Measurements from ENCODE around the gene ATP23.

Gene ATP23

DNA sequence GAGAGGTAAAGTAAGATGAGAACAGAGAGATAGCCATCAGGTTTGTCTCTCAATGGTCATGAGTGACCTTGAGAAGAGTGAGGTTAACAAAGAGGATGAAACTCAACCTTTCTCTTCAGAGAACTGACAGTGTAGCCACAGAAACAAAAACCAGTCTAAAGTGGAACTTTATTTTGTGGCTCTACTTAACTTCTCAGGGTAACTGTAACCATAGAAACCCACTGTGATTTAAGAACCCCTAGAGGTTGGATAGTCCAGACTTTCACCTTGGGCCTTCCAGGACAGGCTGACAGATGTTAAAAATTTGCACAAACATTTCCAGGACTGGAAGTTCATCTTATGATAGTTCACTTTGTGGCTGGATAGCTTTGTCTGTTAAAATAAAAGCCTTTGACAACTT, 48.5 kb downstream of the ATP23 start:
- Mint-ChIP-seq H3K9me3 (peaks cover 5% of the 10 kb centered on the region), H3K4me3 (no peak overlapping the region), H3K4me1 (no peaks in the 10 kb centered on the region), H3K27ac (no peak overlapping the region), H3K36me3 (no peaks in the 10 kb centered on the region)
- no peak for DNase-seq (ENCODE audit: low spot score in 2 of 2)
- ATAC-seq, result no peak

DNA sequence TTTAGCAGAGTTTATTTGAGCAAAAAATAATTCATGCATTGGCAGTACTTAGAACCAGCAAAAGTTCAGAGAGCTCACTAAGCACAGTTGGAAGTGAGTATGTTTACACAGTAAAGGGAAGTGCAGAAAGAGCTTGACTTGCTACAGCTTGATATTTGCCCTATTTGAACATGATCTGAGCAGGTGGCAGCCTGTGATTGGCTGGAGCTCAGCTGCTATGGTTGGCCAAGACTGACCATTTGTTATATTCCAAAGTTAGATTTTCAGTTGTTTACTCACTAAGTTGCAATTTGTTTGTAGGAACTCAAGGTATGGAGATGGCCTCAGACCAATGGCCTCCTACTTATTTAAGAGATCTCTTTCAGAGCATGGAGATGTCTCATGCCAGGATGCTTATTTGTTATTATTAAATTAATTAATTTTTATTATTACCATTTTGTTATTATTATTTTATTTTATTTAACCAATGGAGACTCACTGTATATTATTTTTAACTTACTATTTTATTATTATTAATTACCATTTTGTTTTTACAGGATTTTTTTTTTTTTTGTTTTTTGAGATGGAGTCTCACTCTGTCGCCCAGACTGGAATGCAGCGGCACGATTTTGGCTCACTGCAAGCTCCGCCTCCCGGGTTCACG, 49.0 kb downstream of the ATP23 start:
- H3K36me3 Mint-ChIP-seq, result no peaks in the 10 kb centered on the region
- peaks cover 5% of the 10 kb centered on the region for H3K9me3 Mint-ChIP-seq

DNA sequence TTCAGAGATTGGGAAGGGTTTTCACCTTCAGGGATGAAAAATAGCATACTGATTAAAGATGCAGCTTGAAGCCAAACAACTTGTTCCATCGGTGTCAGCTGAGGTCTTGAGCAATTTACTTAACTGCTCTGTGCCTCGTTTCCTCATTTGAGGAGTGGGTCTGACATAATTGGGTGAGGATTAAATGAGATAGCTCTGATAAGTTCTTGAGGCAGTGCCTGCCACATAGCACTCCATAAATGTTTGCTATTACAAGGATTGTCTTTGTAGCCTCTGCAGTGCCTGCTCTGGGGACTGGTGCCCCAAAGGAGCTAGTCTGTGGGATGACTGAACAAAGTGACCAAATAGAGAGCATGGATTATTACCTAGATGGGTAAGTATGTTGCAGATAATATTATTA, 50.6 kb downstream of the ATP23 start:
- Mint-ChIP-seq H3K9me3 (peaks cover 12% of the 10 kb centered on the region), H3K27ac (no peak overlapping the region), H3K36me3 (no peaks in the 10 kb centered on the region), H3K4me3 (no peak overlapping the region), H3K4me1 (no peaks in the 10 kb centered on the region)
- no peak for ATAC-seq
- DNase-seq (ENCODE audit: low spot score in 2 of 2), result no peak

More for the DNA sequence above, 49.0 kb downstream of the ATP23 start:
- DNase-seq (ENCODE audit: low spot score in 2 of 2) (no peak), ATAC-seq (no peak)
- H3K27ac Mint-ChIP-seq, result no peak overlapping the region
- H3K4me3 Mint-ChIP-seq, result no peak overlapping the region
- H3K4me1 Mint-ChIP-seq, result no peaks in the 10 kb centered on the region

DNA sequence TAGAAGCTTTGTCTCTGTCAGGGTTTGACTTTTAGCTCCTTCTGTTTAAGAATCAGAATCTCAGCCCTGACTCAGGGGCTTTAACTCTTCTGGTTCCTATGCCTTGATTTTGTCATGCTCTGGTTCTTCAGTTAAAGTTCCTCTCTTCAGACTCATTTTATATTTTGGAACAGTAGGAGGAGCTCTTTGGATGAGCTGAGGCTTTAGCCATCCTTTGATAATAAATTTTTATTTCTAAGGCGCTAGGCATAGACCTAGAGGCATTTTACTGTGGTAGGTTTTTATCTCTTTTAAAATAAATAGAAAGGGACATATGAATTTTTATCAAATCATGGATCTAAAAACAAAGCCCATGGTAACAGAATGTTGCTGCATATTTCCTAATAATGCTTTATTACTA, 51.7 kb downstream of the ATP23 start:
- H3K9me3 Mint-ChIP-seq, result peaks cover 12% of the 10 kb centered on the region
- no peak for DNase-seq (ENCODE audit: low spot score in 2 of 2)
- ATAC-seq, result no peak
- H3K4me1 Mint-ChIP-seq, result no peaks in the 10 kb centered on the region
- no peaks in the 10 kb centered on the region for H3K36me3 Mint-ChIP-seq
- no peak overlapping the region for H3K27ac Mint-ChIP-seq
- no peak overlapping the region for H3K4me3 Mint-ChIP-seq

DNA sequence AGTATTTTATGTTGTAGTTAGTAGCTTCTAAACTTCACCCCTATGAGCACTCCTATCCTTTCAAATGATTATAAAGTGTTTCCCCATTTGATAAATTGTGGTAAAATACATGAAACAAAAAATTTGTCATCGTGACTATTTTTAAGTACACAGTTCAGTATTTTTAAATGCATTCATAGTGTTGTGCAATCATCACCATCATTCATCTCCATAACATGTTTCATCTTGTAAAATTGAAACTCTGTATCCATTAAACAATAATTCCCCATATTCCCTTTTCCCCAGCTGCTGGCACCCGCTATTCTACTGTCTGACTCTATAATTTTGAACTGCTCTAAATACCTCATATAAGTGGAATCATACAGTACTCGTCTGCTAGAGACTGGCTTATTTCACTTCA, 52.5 kb downstream of the ATP23 start:
- Mint-ChIP-seq H3K4me3 (no peak overlapping the region), H3K4me1 (no peaks in the 10 kb centered on the region), H3K27ac (no peak overlapping the region), H3K36me3 (no peaks in the 10 kb centered on the region), H3K9me3 (peaks cover 12% of the 10 kb centered on the region)
- ATAC-seq, result no peak
- no peak for DNase-seq (ENCODE audit: low spot score in 2 of 2)

DNA sequence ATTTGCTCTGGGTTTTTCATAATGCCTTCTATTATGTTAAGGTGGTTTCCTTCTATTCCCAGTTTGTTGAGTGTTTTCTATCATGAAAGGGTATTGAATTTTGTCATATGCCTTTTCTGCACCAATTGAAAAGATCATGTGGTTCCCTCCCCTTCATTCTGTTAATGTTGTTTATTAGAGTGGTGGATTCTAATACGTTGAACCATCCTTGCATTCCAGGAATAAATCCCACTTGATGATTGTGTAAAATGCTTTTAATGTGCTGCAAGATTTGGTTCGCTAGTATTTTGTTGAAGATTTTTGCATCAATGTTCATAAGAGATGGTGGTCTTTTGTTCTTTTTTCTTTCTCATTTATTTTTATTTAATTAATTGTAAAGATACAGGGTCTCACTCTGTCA, 55.2 kb downstream of the ATP23 start:
- Mint-ChIP-seq H3K4me1 (no peaks in the 10 kb centered on the region), H3K4me3 (no peak overlapping the region), H3K9me3 (peaks cover 24% of the 10 kb centered on the region), H3K27ac (no peak overlapping the region), H3K36me3 (no peaks in the 10 kb centered on the region)
- DNase-seq (ENCODE audit: low spot score in 2 of 2) (no peak), ATAC-seq (no peak)

DNA sequence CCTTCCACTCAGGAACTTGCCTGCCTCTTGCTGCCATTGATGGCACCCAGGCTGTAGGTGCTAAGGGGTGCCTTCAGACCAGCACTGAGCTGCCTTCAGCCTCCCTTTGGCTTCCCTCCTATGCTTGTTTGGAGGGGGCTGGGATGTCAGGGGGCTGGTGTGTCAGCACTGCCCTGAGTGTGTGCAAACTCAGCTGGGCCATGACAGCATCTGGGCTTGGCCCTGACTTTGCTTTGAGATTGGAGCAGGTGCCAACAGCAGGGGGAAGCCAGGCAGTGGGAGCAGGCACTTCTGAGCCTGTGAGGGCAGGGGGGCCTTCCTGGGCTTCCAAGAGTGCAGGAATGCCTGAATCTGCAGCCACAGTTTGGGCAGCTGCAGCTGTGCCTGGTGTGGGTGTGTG, 56.9 kb downstream of the ATP23 start:
- Mint-ChIP-seq H3K27ac (no peak overlapping the region), H3K4me1 (no peaks in the 10 kb centered on the region), H3K36me3 (no peaks in the 10 kb centered on the region), H3K4me3 (no peak overlapping the region), H3K9me3 (peaks cover 23% of the 10 kb centered on the region)
- DNase-seq (ENCODE audit: low spot score in 2 of 2) (no peak), ATAC-seq (no peak)

DNA sequence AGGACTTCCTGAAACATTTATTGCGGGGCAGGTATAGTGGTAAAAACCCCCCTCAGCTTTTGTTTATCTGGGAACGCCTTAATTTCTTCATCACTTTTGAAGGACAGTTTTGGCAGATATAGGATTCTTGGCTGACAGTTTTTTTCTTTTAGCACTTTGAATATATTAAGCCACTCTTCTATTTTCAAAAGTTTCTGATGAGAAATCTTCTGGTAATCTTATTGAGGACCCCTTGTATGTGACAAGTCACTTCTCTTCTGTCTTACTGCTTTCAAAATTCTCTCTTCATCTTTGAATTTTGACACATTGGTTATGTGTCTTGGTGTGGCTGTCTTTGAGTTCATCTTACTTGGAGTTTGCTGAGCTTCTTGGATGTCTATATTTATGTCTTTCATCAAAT, 59.1 kb downstream of the ATP23 start:
- H3K4me3 Mint-ChIP-seq, result no peak overlapping the region

DNA sequence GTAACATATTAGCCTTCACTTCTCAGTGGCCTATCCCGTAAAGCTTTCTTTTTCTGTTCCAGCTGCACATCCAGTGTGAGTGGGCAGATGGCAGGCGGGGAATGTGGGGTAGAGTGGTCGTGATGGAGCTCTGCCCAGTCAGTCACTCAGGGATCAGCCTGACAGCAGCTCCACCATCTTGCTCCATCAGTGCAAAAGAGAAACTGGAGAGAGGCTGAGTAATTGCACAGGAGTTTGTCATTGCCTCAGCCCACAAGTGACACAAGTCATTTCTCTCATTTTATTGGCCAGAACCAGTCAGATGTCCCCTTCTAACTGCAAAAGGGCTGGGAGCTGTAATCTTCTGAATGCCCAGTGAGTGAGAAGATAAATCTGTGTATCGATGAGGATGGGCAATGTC, 66.5 kb downstream of the ATP23 start:
- Mint-ChIP-seq H3K4me1 (no peaks in the 10 kb centered on the region), H3K9me3 (no peaks in the 10 kb centered on the region), H3K36me3 (no peaks in the 10 kb centered on the region), H3K4me3 (no peak overlapping the region), H3K27ac (no peak overlapping the region)
- ATAC-seq (peak; percentile 80), DNase-seq (ENCODE audit: low spot score in 2 of 2) (no peak)

More for the DNA sequence above, 59.1 kb downstream of the ATP23 start:
- DNase-seq (ENCODE audit: low spot score in 2 of 2), result no peak
- H3K4me1 Mint-ChIP-seq, result no peaks in the 10 kb centered on the region
- peaks cover 23% of the 10 kb centered on the region for H3K9me3 Mint-ChIP-seq
- no peak for ATAC-seq
- no peaks in the 10 kb centered on the region for H3K36me3 Mint-ChIP-seq
- H3K27ac Mint-ChIP-seq, result no peak overlapping the region

DNA sequence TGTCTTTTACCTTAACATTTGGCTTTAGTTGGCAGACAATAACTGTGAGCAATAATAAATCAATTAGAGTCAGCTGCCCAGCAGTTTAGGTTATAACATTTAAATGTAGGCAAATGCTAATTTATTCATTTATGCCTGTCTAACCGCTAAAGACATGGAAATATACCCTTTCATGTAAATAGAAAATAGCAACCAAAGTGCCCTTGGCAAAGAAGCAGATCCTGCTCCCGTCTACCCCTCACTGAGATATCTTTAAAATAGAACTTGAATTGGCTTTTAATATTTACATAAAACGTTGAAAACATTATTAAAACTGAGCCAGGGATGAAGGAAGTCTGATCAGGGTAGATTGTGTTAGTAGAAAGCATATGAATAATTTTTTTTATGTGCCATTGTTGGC, 67.3 kb downstream of the ATP23 start:
- ATAC-seq, result no peak
- no peak overlapping the region for H3K4me3 Mint-ChIP-seq
- H3K36me3 Mint-ChIP-seq, result no peaks in the 10 kb centered on the region
- no peak overlapping the region for H3K27ac Mint-ChIP-seq
- no peaks in the 10 kb centered on the region for H3K4me1 Mint-ChIP-seq
- no peak for DNase-seq (ENCODE audit: low spot score in 2 of 2)
- no peaks in the 10 kb centered on the region for H3K9me3 Mint-ChIP-seq
